ENCODE results near the gene PKHD1. TPM values are rescaled to one million over a fixed set of nuclear protein-coding genes. Genes with fewer than 3 reads are reported as not detected.

Gene PKHD1
- total RNA-seq, 1 experiment from 2014 or later, result 0.71 TPM

GRCh38 chr6:52045481-52045880 is 41.9 kb downstream of the PKHD1 start:
- H3K4me3 ChIP-seq, result no peak overlapping the region

GRCh38 chr6:52045033-52045432 is 42.4 kb downstream of the PKHD1 start:
- no peaks in the 10 kb centered on the region for H3K9me3 ChIP-seq (replicated peaks)
- DNase-seq, result no peak
- H3K36me3 ChIP-seq, result no peaks in the 10 kb centered on the region
- no peak overlapping the region for H3K27ac ChIP-seq
- H3K27me3 ChIP-seq, result no peaks in the 10 kb centered on the region
- peaks cover 16% of the 10 kb centered on the region for H3K4me1 ChIP-seq
- no peak overlapping the region for H3K4me3 ChIP-seq

More at GRCh38 chr6:52045481-52045880, 41.9 kb downstream of the PKHD1 start:
- Histone ChIP-seq H3K36me3 (no peaks in the 10 kb centered on the region), H3K27me3 (no peaks in the 10 kb centered on the region), H3K9me3 (replicated peaks) (no peaks in the 10 kb centered on the region), H3K4me1 (peaks cover 16% of the 10 kb centered on the region), H3K27ac (no peak overlapping the region)
- DNase-seq, result no peak

- H3K4me1 ChIP-seq, result peaks cover 16% of the 10 kb centered on the region
- no peaks in the 10 kb centered on the region for H3K36me3 ChIP-seq
- no peak overlapping the region for H3K27ac ChIP-seq
- no peaks in the 10 kb centered on the region for H3K9me3 ChIP-seq (replicated peaks)
- DNase-seq, result no peak
- H3K4me3 ChIP-seq, result no peak overlapping the region
- H3K27me3 ChIP-seq, result no peaks in the 10 kb centered on the region
Measured at GRCh38 chr6:52042141-52042885, 45.1 kb downstream of the PKHD1 start.

- no peaks in the 10 kb centered on the region for H3K27me3 ChIP-seq
- no peaks in the 10 kb centered on the region for H3K9me3 ChIP-seq (replicated peaks)
- H3K4me3 ChIP-seq, result no peak overlapping the region
- peaks cover 8% of the 10 kb centered on the region for H3K4me1 ChIP-seq
- H3K36me3 ChIP-seq, result no peaks in the 10 kb centered on the region
- no peak overlapping the region for H3K27ac ChIP-seq
- DNase-seq, result no peak
Measured at GRCh38 chr6:52041134-52041533, 46.3 kb downstream of the PKHD1 start.

- H3K36me3 ChIP-seq, result no peaks in the 10 kb centered on the region
- H3K9me3 ChIP-seq (replicated peaks), result no peaks in the 10 kb centered on the region
- no peaks in the 10 kb centered on the region for H3K27me3 ChIP-seq
- H3K4me1 ChIP-seq, result no peaks in the 10 kb centered on the region
- no peak overlapping the region for H3K27ac ChIP-seq
- no peak for DNase-seq
- H3K4me3 ChIP-seq, result no peak overlapping the region
Measured at GRCh38 chr6:52027699-52028098, 59.7 kb downstream of the PKHD1 start.

- Histone ChIP-seq H3K9me3 (replicated peaks) (no peaks in the 10 kb centered on the region), H3K4me1 (0 out of 2 replicates have a peak, but pooled peaks cover 3% of the 10 kb centered on the region), H3K27me3 (no peaks in the 10 kb centered on the region), H3K36me3 (no peaks in the 10 kb centered on the region), H3K4me3 (no peak overlapping the region), H3K27ac (no peak overlapping the region)
- no peak for DNase-seq
Measured at GRCh38 chr6:52024451-52025068, 62.9 kb downstream of the PKHD1 start.

- Histone ChIP-seq H3K27me3 (no peaks in the 10 kb centered on the region), H3K27ac (no peak overlapping the region)
Measured at GRCh38 chr6:52022675-52023074, 64.7 kb downstream of the PKHD1 start.

GRCh38 chr6:52020945-52021570 is 66.4 kb downstream of the PKHD1 start:
- DNase-seq, result peak in 1 of 2 experiments; percentile 60
- Histone ChIP-seq H3K9me3 (replicated peaks) (no peaks in the 10 kb centered on the region), H3K4me1 (peaks cover 12% of the 10 kb centered on the region; the same call in 1 of the 2 replicates), H3K27ac (no peak overlapping the region), H3K36me3 (no peaks in the 10 kb centered on the region), H3K4me3 (no peak overlapping the region), H3K27me3 (no peaks in the 10 kb centered on the region)

More at GRCh38 chr6:52022675-52023074, 64.7 kb downstream of the PKHD1 start:
- Histone ChIP-seq H3K4me3 (no peak overlapping the region), H3K9me3 (replicated peaks) (no peaks in the 10 kb centered on the region), H3K36me3 (no peaks in the 10 kb centered on the region), H3K4me1 (peaks cover 3% of the 10 kb centered on the region; the same call in 1 of the 2 replicates)
- peak; percentile 7 to 24 for DNase-seq

- Histone ChIP-seq H3K27me3 (no peaks in the 10 kb centered on the region), H3K4me3 (no peak overlapping the region), H3K36me3 (no peaks in the 10 kb centered on the region), H3K4me1 (peaks cover 12% of the 10 kb centered on the region; the same call in 1 of the 2 replicates), H3K27ac (no peak overlapping the region), H3K9me3 (replicated peaks) (no peaks in the 10 kb centered on the region)
- no peak for DNase-seq
Measured at GRCh38 chr6:52019881-52020280, 67.5 kb downstream of the PKHD1 start.

GRCh38 chr6:52019092-52019491 is 68.3 kb downstream of the PKHD1 start:
- no peak overlapping the region for H3K27ac ChIP-seq
- H3K4me1 ChIP-seq, result peaks cover 12% of the 10 kb centered on the region; the same call in 1 of the 2 replicates
- no peaks in the 10 kb centered on the region for H3K27me3 ChIP-seq
- H3K36me3 ChIP-seq, result no peaks in the 10 kb centered on the region
- H3K9me3 ChIP-seq (replicated peaks), result no peaks in the 10 kb centered on the region
- no peak overlapping the region for H3K4me3 ChIP-seq
- DNase-seq, result no peak

GRCh38 chr6:52016915-52017748 is 70.3 kb downstream of the PKHD1 start:
- Histone ChIP-seq H3K27me3 (no peaks in the 10 kb centered on the region), H3K27ac (no peak overlapping the region), H3K4me1 (peaks cover 12% of the 10 kb centered on the region; the same call in 1 of the 2 replicates), H3K36me3 (no peaks in the 10 kb centered on the region), H3K4me3 (no peak overlapping the region), H3K9me3 (replicated peaks) (no peaks in the 10 kb centered on the region)
- DNase-seq, result peak; percentile 55 to 63

GRCh38 chr6:52015953-52016352 is 71.5 kb downstream of the PKHD1 start:
- no peak for DNase-seq
- H3K4me1 ChIP-seq, result peaks cover 12% of the 10 kb centered on the region; the same call in 1 of the 2 replicates
- no peaks in the 10 kb centered on the region for H3K36me3 ChIP-seq

GRCh38 chr6:52014391-52014790 is 73.0 kb downstream of the PKHD1 start:
- H3K4me1 ChIP-seq, result peaks cover 9% of the 10 kb centered on the region; the same call in 1 of the 2 replicates
- no peaks in the 10 kb centered on the region for H3K36me3 ChIP-seq
- DNase-seq, result no peak
- no peak overlapping the region for H3K4me3 ChIP-seq
- no peak overlapping the region for H3K27ac ChIP-seq
- no peaks in the 10 kb centered on the region for H3K27me3 ChIP-seq
- H3K9me3 ChIP-seq (replicated peaks), result no peaks in the 10 kb centered on the region

More at GRCh38 chr6:52015953-52016352, 71.5 kb downstream of the PKHD1 start:
- no peak overlapping the region for H3K27ac ChIP-seq
- no peaks in the 10 kb centered on the region for H3K9me3 ChIP-seq (replicated peaks)
- H3K4me3 ChIP-seq, result no peak overlapping the region
- H3K27me3 ChIP-seq, result no peaks in the 10 kb centered on the region

- Histone ChIP-seq H3K27me3 (no peaks in the 10 kb centered on the region), H3K4me1 (peaks cover 9% of the 10 kb centered on the region; the same call in 1 of the 2 replicates), H3K36me3 (no peaks in the 10 kb centered on the region), H3K4me3 (no peak overlapping the region), H3K27ac (no peak overlapping the region), H3K9me3 (replicated peaks) (no peaks in the 10 kb centered on the region)
- no peak for DNase-seq
Measured at GRCh38 chr6:52013035-52013434, 74.4 kb downstream of the PKHD1 start.
